ENCODE results near the gene IL12B. TPM values are rescaled to one million over a fixed set of nuclear protein-coding genes. Genes with fewer than 3 reads are reported as not detected.

The IL12B gene
- total RNA-seq, 1 donor from 2014 or later: not detected

DNA sequence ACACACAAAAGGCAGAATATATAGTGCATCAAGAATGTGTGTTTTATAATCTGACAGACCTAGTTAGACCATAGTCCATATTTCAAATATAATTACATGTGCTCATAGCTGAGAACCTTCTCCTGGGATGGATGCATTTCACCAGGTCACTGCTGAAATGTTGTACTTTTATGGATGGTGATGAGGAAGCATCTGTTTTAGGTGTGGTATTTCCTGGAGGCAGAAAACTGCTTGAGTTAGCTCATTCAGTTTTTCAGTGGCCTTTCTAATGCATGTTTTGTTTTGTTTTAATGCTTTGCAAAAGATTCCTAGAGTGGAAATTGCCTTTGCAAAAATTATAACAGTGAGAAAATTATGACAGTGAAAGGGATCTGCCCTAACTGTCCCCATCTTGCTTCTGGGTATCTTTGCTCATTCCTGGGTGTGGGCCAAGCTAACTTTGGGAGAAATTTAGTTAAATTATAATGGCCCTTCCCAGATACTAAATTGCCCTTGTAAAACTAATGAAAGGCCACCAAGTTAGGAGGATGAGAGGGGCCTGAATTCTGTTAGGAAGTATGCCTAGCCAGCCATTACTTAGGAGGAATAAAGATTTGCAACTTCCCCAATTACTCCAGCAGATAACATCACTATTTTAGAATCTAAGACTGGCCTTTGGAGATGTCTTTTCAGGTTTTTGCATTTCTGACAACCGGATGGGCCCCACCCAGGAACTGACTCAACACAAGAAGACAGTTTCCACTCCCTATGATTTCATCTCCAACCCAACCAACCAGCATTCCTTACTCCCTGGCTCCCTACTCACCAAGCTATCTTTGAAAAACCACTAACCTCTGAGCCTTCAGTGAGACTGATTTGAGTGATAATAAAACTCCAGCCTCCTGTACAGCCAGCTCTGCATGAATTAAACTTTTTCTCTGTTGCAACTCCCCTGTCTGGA is 7.0 kb upstream of the IL12B start:
- Histone ChIP-seq H2AFZ (ENCODE audit: low read depth, low read length) (no peak overlapping the region), H3K9ac (ENCODE audit: low read length) (no peak overlapping the region), H3K79me2 (ENCODE audit: insufficient read depth, low read length) (no peaks in the 10 kb centered on the region), H3K27me3 (ENCODE audit: insufficient read depth, low read length) (no peaks in the 10 kb centered on the region), H3K36me3 (ENCODE audit: insufficient read depth, low read length) (no peaks in the 10 kb centered on the region), H3K9me3 (ENCODE audit: insufficient read depth, low read depth, low read length) (no peaks in the 10 kb centered on the region), H3K27ac (ENCODE audit: low read depth, low read length) (no peak overlapping the region), H3K4me3 (ENCODE audit: insufficient read depth, low read depth, low read length) (no peak overlapping the region), H3K4me2 (ENCODE audit: low read length) (peak overlapping the region; percentile 51), H3K4me1 (ENCODE audit: insufficient read depth, low read length) (peaks cover 16% of the 10 kb centered on the region), H4K20me1 (ENCODE audit: insufficient read depth, low read length) (no peaks in the 10 kb centered on the region)
- no peaks in the 10 kb centered on the region for H3K36me3 Mint-ChIP-seq (ENCODE audit: low read depth, unreplicated experiment)
- peak overlapping the region; percentile 88 for H3K27ac Mint-ChIP-seq (ENCODE audit: unreplicated experiment)
- FAIRE-seq (peak; percentile 99), DNase-seq (ENCODE audit: low read depth) (peak; percentile 89)
- H3K9me3 Mint-ChIP-seq (ENCODE audit: unreplicated experiment): no peaks in the 10 kb centered on the region
- TF ChIP-seq, protein P1, sequence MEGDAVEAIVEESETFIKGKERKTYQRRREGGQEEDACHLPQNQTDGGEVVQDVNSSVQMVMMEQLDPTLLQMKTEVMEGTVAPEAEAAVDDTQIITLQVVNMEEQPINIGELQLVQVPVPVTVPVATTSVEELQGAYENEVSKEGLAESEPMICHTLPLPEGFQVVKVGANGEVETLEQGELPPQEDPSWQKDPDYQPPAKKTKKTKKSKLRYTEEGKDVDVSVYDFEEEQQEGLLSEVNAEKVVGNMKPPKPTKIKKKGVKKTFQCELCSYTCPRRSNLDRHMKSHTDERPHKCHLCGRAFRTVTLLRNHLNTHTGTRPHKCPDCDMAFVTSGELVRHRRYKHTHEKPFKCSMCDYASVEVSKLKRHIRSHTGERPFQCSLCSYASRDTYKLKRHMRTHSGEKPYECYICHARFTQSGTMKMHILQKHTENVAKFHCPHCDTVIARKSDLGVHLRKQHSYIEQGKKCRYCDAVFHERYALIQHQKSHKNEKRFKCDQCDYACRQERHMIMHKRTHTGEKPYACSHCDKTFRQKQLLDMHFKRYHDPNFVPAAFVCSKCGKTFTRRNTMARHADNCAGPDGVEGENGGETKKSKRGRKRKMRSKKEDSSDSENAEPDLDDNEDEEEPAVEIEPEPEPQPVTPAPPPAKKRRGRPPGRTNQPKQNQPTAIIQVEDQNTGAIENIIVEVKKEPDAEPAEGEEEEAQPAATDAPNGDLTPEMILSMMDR (IDR thresholded peaks at IDR 0.05; ENCODE audit: insufficient read depth, low read depth, low read length): no peak
- TF ChIP-seq EZH2 (IDR thresholded peaks at IDR 0.05; ENCODE audit: insufficient read depth, low read length): no peak
- no peak overlapping the region for H3K4me3 Mint-ChIP-seq (ENCODE audit: unreplicated experiment)
- peaks cover 24% of the 10 kb centered on the region for H3K4me1 Mint-ChIP-seq (ENCODE audit: low read depth, unreplicated experiment)
- H3K27me3 Mint-ChIP-seq (ENCODE audit: low read depth, unreplicated experiment): peaks cover 6% of the 10 kb centered on the region

DNA sequence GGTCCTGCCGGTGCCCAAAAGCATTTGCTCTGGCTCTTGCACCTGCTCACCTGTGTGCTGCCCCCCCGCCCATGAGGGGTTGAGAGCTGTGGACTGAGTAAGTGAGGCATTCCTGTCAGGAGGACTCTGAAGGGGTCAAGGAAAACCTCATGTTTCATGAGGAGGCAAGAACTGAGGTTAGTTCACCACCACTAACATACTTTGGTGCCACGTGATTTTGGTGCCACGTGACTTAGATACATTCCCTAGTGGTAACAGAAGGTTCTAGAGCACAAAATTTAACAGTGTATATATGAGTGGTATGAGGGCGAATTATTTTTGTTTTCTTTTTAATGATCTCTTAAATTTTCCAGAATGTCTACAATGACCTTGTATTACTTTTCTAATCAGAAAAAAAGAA is 6.3 kb upstream of the IL12B start:
- no peaks in the 10 kb centered on the region for H3K27me3 ChIP-seq (ENCODE audit: insufficient read depth, low read length)
- H3K36me3 ChIP-seq (ENCODE audit: insufficient read depth, low read length): no peaks in the 10 kb centered on the region
- no peaks in the 10 kb centered on the region for H4K20me1 ChIP-seq (ENCODE audit: insufficient read depth, low read length)
- H3K4me1 ChIP-seq (ENCODE audit: insufficient read depth, low read length): peaks cover 9% of the 10 kb centered on the region
- Mint-ChIP-seq H3K27me3 (ENCODE audit: low read depth, unreplicated experiment) (peaks cover 6% of the 10 kb centered on the region), H3K27ac (ENCODE audit: unreplicated experiment) (no peak overlapping the region), H3K36me3 (ENCODE audit: low read depth, unreplicated experiment) (no peaks in the 10 kb centered on the region), H3K9me3 (ENCODE audit: unreplicated experiment) (no peaks in the 10 kb centered on the region), H3K4me1 (ENCODE audit: low read depth, unreplicated experiment) (peaks cover 17% of the 10 kb centered on the region), H3K4me3 (ENCODE audit: unreplicated experiment) (no peak overlapping the region)
- no peak overlapping the region for H3K9ac ChIP-seq (ENCODE audit: low read length)
- no peaks in the 10 kb centered on the region for H3K9me3 ChIP-seq (ENCODE audit: insufficient read depth, low read depth, low read length)
- H3K4me2 ChIP-seq (ENCODE audit: low read length): no peak overlapping the region
- H3K79me2 ChIP-seq (ENCODE audit: insufficient read depth, low read length): no peaks in the 10 kb centered on the region
- no peak for DNase-seq (ENCODE audit: low read depth)
- no peak overlapping the region for H2AFZ ChIP-seq (ENCODE audit: low read depth, low read length)
- no peak overlapping the region for H3K27ac ChIP-seq (ENCODE audit: low read depth, low read length)
- no peak for FAIRE-seq
- H3K4me3 ChIP-seq (ENCODE audit: insufficient read depth, low read depth, low read length): no peak overlapping the region
- TF ChIP-seq, protein P1 (IDR thresholded peaks at IDR 0.05; ENCODE audit: insufficient read depth, low read depth, low read length): no peak
- no peak for TF ChIP-seq EZH2 (IDR thresholded peaks at IDR 0.05; ENCODE audit: insufficient read depth, low read length)

DNA sequence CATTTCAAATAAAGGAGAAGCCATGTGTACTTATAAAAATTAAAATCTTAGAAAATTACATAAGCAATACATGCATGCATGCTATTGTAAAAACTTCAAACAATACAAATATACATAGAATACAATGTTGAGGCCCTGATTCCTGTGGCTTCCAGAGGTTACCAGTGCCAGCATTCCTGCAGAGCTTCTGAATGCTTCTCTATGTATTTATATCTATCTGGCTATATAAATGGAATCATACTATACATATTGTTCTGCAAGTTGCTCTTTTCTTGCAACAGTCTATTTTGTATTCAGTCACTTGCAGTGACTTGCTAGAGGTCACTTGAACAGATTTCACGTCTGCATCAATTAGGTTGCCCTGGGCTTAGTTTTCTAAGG is 3.2 kb upstream of the IL12B start:
- H3K4me1 ChIP-seq (ENCODE audit: insufficient read depth, low read length): peaks cover 11% of the 10 kb centered on the region
- TF ChIP-seq, protein P1 (IDR thresholded peaks at IDR 0.05; ENCODE audit: insufficient read depth, low read depth, low read length): no peak
- TF ChIP-seq EZH2 (IDR thresholded peaks at IDR 0.05; ENCODE audit: insufficient read depth, low read length): no peak
- Mint-ChIP-seq H3K9me3 (ENCODE audit: unreplicated experiment) (no peaks in the 10 kb centered on the region), H3K4me1 (ENCODE audit: low read depth, unreplicated experiment) (peaks cover 15% of the 10 kb centered on the region), H3K27ac (ENCODE audit: unreplicated experiment) (no peak overlapping the region), H3K27me3 (ENCODE audit: low read depth, unreplicated experiment) (peaks cover 21% of the 10 kb centered on the region), H3K36me3 (ENCODE audit: low read depth, unreplicated experiment) (no peaks in the 10 kb centered on the region), H3K4me3 (ENCODE audit: unreplicated experiment) (no peak overlapping the region)
- no peaks in the 10 kb centered on the region for H4K20me1 ChIP-seq (ENCODE audit: insufficient read depth, low read length)
- no peak overlapping the region for H3K4me2 ChIP-seq (ENCODE audit: low read length)
- no peak overlapping the region for H3K9ac ChIP-seq (ENCODE audit: low read length)
- H3K9me3 ChIP-seq (ENCODE audit: insufficient read depth, low read depth, low read length): no peaks in the 10 kb centered on the region
- no peak for FAIRE-seq
- no peak overlapping the region for H2AFZ ChIP-seq (ENCODE audit: low read depth, low read length)
- DNase-seq (ENCODE audit: low read depth): no peak
- no peak overlapping the region for H3K4me3 ChIP-seq (ENCODE audit: insufficient read depth, low read depth, low read length)
- no peaks in the 10 kb centered on the region for H3K27me3 ChIP-seq (ENCODE audit: insufficient read depth, low read length)
- H3K36me3 ChIP-seq (ENCODE audit: insufficient read depth, low read length): no peaks in the 10 kb centered on the region
- H3K79me2 ChIP-seq (ENCODE audit: insufficient read depth, low read length): no peaks in the 10 kb centered on the region
- H3K27ac ChIP-seq (ENCODE audit: low read depth, low read length): no peak overlapping the region
